ENCODE data around the gene CEP350. TPM values are rescaled to one million over a fixed set of nuclear protein-coding genes. Genes with fewer than 3 reads are reported as not detected.

The CEP350 gene
- total and polyA plus RNA-seq, 2 of the 13 experiments (the other 11 are each of a cell fraction or from before 2014, with no cell fraction given) = 7.6 to 35.9 TPM

GRCh38 chr1:180154325-180155181 is 199.9 kb downstream of the CEP350 start, which contains the start of gene QSOX1 (continued):
- TF ChIP-seq ZFP91 (CRISPR knock-in tag; IDR thresholded peaks at IDR 0.05; ENCODE audit: borderline replicate concordance) = peak; percentile 40; the same call in 1 of the 2 replicates
- TF ChIP-seq PRDM15 (CRISPR knock-in tag; IDR thresholded peaks at IDR 0.05) = peak; percentile 79
- TF ChIP-seq SPEN (CRISPR knock-in tag; IDR thresholded peaks at IDR 0.05; ENCODE audit: low read depth) = peak; percentile 66; the same call in 1 of the 2 replicates
- TF ChIP-seq GFI1 (CRISPR knock-in tag; IDR thresholded peaks at IDR 0.05; ENCODE audit: borderline replicate concordance) = no peak
- peak; percentile 67 for TF ChIP-seq ZFY (CRISPR knock-in tag; IDR thresholded peaks at IDR 0.05)
- TF ChIP-seq HNRNPLL (IDR thresholded peaks at IDR 0.05; ENCODE audit: low read depth, low read length, poor library complexity, severe bottlenecking) = peak; percentile 86
- TF ChIP-seq ZNF776 (CRISPR knock-in tag; IDR thresholded peaks at IDR 0.05) = peak; percentile 82; the same call in 1 of the 2 replicates
- TF ChIP-seq ZNF670 (CRISPR knock-in tag; IDR thresholded peaks at IDR 0.05; ENCODE audit: borderline replicate concordance) = 0 out of 2 replicates have a peak, but pooled peaks have one; percentile 41
- TF ChIP-seq SMARCC2 (IDR thresholded peaks at IDR 0.05) = no peak
- peak; percentile 57; the same call in 1 of the 2 replicates for TF ChIP-seq ZNF589 (CRISPR knock-in tag; conservative IDR thresholded peaks at IDR 0.05)
- no peak for TF ChIP-seq ERF (CRISPR knock-in tag; IDR thresholded peaks at IDR 0.05)
- TF ChIP-seq MYPOP (CRISPR knock-in tag; IDR thresholded peaks at IDR 0.05) = peak; percentile 94
- TF ChIP-seq ZNF512B (CRISPR knock-in tag; IDR thresholded peaks at IDR 0.05; ENCODE audit: borderline replicate concordance) = 0 out of 2 replicates have a peak, but pooled peaks have one; percentile 9
- TF ChIP-seq ETS1 (CRISPR knock-in tag; IDR thresholded peaks at IDR 0.05) = 0 out of 2 replicates have a peak, but pooled peaks have one; percentile 26
